Adrenal gland (tissue), 12 donors: ENCODE results near the gene XYLT1. TPM values are rescaled to one million over a fixed set of nuclear protein-coding genes. Genes with fewer than 3 reads are reported as not detected.

Experiments
- DNase-seq, 7 donors: peaks; one replicate each; pipeline ENCODE4 v3.0.0-alpha.2; 2019 to 2020
- H3K27ac ChIP-seq, 5 donors: fragments of 200-600 bp; sonication (generic) in 4 of 5; 1 replicate in 3 of 5; 2 replicates in 2 of 5; pipeline versions ENCODE4 v1.5.1 to v1.8.0; 2016 to 2020; ENCODE audit warnings: mild to moderate bottlenecking in 1 of 5
- H3K27me3 ChIP-seq: fragments of 200-600 bp; 2 replicates; pipeline ENCODE4 v1.8.0; 2021
- H3K36me3 ChIP-seq, 2 donors: fragments of 200-600 bp; replicated peaks in 1 of 2; 1 replicate in 1 of 2; 2 replicates in 1 of 2; pipeline versions ENCODE4 v1.5.1 to v1.8.0; 2018 to 2022
- H3K4me1 ChIP-seq, 2 donors: fragments of 200-600 bp; replicated peaks in 1 of 2; 1 replicate in 1 of 2; 2 replicates in 1 of 2; pipeline versions ENCODE4 v1.5.1 to v1.8.0; 2018 to 2021
- H3K4me3 ChIP-seq, 4 donors: fragments of 200-600 bp; sonication (generic) in 3 of 4; one replicate each; pipeline ENCODE4 v1.5.1; 2016 to 2018
- H3K9me3 ChIP-seq, 3 donors: fragments of 200-600 bp; sonication (generic) in 1 of 3; replicated peaks in 1 of 3; 1 replicate in 2 of 3; 2 replicates in 1 of 3; pipeline versions ENCODE4 v1.5.1 to v1.8.0; 2016 to 2021
- CTCF ChIP-seq, 6 experiments: fragments of 450-650 bp in 4 of 6; fragments of 200-600 bp in 2 of 6; sonication (generic) in 1 of 6; IDR thresholded peaks; 1 replicate in 5 of 6; 2 replicates in 1 of 6; pipeline versions ENCODE4 v1.5.1 to v1.8.0; 2016 to 2021; ENCODE audit warnings: antibody characterized with exemption in 6 of 6, mild to moderate bottlenecking in 2 of 6, moderate library complexity in 1 of 6
- POLR2A ChIP-seq, 2 donors: fragments of 450-650 bp; IDR thresholded peaks; one replicate each; pipeline ENCODE4 v1.6.1; 2017; ENCODE audit warnings: antibody characterized with exemption in 2 of 2, mild to moderate bottlenecking in 2 of 2, moderate library complexity in 1 of 2
- WGBS, 4 donors: extraction: QIAGEN DNeasy Blood & Tissue Kit in 2 of 4; methylation state at CpG; one replicate each; pipeline versions ENCODE4 v1.1.5 to v1.1.7; 2013 to 2017; 5-methylcytosine and 5-hydroxymethylcytosine counted together
- intact Hi-C, 2 donors: fragments of 100-400 bp; cut with DNase I; formaldehyde crosslinking; loops; one replicate each; pipeline versions ENCODE4 v1.14.1 to v1.15.0; 2022 to 2023
- polyA plus RNA-seq, 3 donors: library from polyadenylated mRNA; stranded (reverse); fragments of 200-250 nt in 2 of 3; fragments of 350-450 nt in 1 of 3; fragmentation: Illumina TruSeq in 1 of 3; extraction: RNeasy Lipid Tissue Mini Kit (QIAGEN cat#74804) in 1 of 3; gene quantifications; one replicate each; pipeline ENCODE4 v1.2.3, GENCODE V29; 2013 to 2014
- total RNA-seq, 9 donors: library from RNA; depleted of rRNA in 4 of 9; stranded (reverse); fragments of >200 nt in 4 of 9; fragments of 120-200 nt in 1 of 9; fragmentation: NEBNext Ultra II Directional in 1 of 9; extraction: Animal tissue kit (Norgen Biotek cat#: 25700) in 1 of 9; gene quantifications; one replicate each; pipeline versions ENCODE4 v1.1.0 to v1.2.4, GENCODE V29; 2013 to 2023
- donor health status: healthy with polysubstance abuse.
- donor health status: Bipolar disorder and iron deficiency.
- donor health status: DM: yes; HTN: yes; CAD: no.
- donor health status: DM: no; HTN: no; CAD: no.
- donor health status: DM: no; HTN: no; CAD: no.
- donor health status: DM: yes; HTN: yes; CAD: no.

XYLT1 gene
- total and polyA plus RNA-seq, 12 donors = 1.3 to 67.6 (median 16.8) TPM

DNA sequence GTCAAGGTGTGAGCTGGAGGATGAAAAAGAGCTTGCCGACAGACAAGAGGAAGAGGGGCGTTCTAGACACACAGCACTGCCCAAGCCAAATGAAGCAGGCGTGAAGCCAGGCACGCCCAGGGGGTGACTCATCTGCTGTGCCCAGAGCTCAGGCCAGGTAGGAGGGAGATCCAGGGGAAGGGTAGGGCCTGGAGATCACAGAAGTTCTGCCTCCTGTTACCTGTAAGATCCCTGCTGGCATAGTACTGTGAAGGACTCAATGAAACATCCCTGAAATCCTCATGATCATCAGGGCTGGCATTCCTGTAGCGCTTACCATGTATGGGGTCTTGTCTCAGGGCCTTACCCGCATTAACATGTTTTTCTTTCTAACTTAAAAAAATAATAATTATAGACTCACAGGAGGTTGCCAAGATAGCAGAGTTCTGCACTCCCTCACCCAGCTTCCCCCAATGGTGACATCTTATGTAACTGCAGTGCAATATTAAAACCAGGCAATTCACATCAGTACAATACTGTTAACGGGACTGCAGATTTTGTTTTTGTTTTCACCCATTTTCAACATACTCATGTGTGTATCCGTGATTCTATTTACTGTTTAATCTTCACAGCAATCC is 158.6 kb downstream of the XYLT1 start:
- no peaks in the 10 kb centered on the region for H3K36me3 ChIP-seq
- intact Hi-C loops = no loop called here
- no peaks in the 10 kb centered on the region for H3K9me3 ChIP-seq
- 70 to 86% (median 77%) methylated on average over 7 to 8 of the region's 8 CpGs for WGBS, 4 donors
- H3K4me1 ChIP-seq = peaks cover 6 to 27% of the 10 kb centered on the region in 2 donors
- no peak for TF ChIP-seq CTCF (IDR thresholded peaks at IDR 0.05)
- TF ChIP-seq POLR2A (IDR thresholded peaks at IDR 0.05) = no peak
- H3K27me3 ChIP-seq = no peaks in the 10 kb centered on the region
- H3K27ac ChIP-seq = peak overlapping the region in 2 of 5 donors; percentile 82 to 86
- no peak overlapping the region for H3K4me3 ChIP-seq
- DNase-seq = peak in 2 of 7 donors; percentile 38 to 40

DNA sequence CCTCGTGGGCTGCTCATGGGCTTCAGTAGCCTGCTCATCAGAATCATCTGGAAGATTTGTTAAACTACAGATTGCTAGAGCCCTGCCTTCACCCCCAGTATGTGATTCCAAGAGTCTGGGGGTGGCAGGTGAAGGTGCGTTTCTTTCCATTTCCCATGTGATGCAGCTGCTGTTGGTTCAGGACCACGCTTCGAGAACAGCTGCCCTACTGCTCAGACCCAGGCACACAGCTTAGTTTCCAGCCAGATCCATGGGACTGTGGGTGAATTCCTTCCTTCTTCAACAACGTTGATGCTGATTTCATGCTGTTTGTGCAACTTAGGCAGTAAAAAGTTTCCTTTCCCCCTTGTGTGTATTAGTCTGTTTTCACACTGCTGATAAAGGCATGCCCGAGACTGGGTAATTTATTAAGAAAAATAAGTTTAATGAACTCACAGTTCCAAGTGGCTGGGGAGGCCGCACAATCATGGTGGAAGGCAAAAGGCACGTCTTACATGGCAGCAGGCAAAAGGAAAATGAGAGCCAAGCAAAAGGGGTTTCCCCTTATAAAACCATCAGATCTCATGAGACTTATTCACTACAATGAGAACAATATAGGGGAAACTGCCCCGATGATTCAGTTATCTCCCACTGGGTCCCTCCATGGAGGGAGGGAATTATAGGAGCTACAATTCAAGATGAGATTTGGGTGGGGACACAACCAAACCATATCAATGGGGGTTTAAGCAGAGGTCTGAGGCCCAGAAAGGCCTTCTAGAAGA is 159.2 kb downstream of the XYLT1 start:
- no peak for DNase-seq
- no peaks in the 10 kb centered on the region for H3K27me3 ChIP-seq
- no peak overlapping the region for H3K4me3 ChIP-seq
- TF ChIP-seq POLR2A (IDR thresholded peaks at IDR 0.05) (no peak), CTCF (IDR thresholded peaks at IDR 0.05) (no peak)
- peaks cover 6 to 27% of the 10 kb centered on the region in 2 donors for H3K4me1 ChIP-seq
- no peak overlapping the region for H3K27ac ChIP-seq
- intact Hi-C loops = no loop called here
- WGBS, 4 donors = 72 to 89% (median 84%) methylated on average over 7 to 9 of the region's 9 CpGs
- no peaks in the 10 kb centered on the region for H3K9me3 ChIP-seq
- no peaks in the 10 kb centered on the region for H3K36me3 ChIP-seq

GRCh38 chr16:17309510-17309909 is 161.2 kb downstream of the XYLT1 start:
- Histone ChIP-seq H3K36me3 (no peaks in the 10 kb centered on the region), H3K9me3 (no peaks in the 10 kb centered on the region), H3K4me3 (no peak overlapping the region), H3K27me3 (no peaks in the 10 kb centered on the region), H3K27ac (no peak overlapping the region), H3K4me1 (peaks cover 6 to 26% of the 10 kb centered on the region in 2 donors)
- TF ChIP-seq CTCF (IDR thresholded peaks at IDR 0.05) (no peak), POLR2A (IDR thresholded peaks at IDR 0.05) (no peak)
- intact Hi-C loops = no loop called here
- DNase-seq = no peak
- 81 to 98% (median 90%) methylated on average over 3 of the region's 3 CpGs for WGBS, 4 donors

DNA sequence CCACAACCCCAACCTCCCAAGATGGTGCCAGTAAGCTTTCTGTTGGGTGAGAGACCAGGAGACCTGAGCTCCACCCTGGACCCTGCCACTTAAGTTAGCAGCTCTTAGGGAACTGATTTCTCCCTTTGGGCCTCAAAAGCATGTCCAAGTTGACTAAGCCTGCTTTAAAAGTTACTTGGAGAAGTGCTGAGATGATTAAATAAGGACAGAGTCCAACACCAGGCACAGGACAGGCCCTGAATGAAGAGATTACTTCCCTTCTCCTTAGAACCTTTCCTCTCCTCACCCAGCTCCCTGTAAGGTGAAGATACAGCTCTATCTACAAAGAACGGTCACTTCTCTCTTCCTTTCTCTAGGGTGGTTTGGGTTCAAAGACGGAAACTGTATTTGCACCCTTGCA is 162.6 kb downstream of the XYLT1 start:
- Histone ChIP-seq H3K9me3 (no peaks in the 10 kb centered on the region), H3K27me3 (no peaks in the 10 kb centered on the region), H3K4me3 (no peak overlapping the region), H3K27ac (no peak overlapping the region), H3K36me3 (no peaks in the 10 kb centered on the region), H3K4me1 (peaks cover 5 to 15% of the 10 kb centered on the region in 2 donors)
- no peak for DNase-seq
- TF ChIP-seq POLR2A (IDR thresholded peaks at IDR 0.05) (no peak), CTCF (IDR thresholded peaks at IDR 0.05) (no peak)
- WGBS, 4 donors = 90 to 100% (median 96%) methylated on average over 2 of the region's 2 CpGs
- intact Hi-C loops = no loop called here
